GM21528 (cell line): Measurements from ENCODE around the gene GRID1.

Experiments
- ATAC-seq: cut with Tn5 transposase; IDR thresholded peaks from one replicate; pipeline ENCODE4 v1.9.1; 2021; ENCODE audit warnings: mild to moderate bottlenecking, moderate library complexity; ENCODE audit not compliant: unreplicated experiment, low FRiP score

GRID1 gene

GRCh38 chr10:86371116-86371515 lies 4.5 kb upstream of the GRID1 start:
- ATAC-seq, result no peak

GRCh38 chr10:86370006-86370585 lies 3.5 kb upstream of the GRID1 start:
- ATAC-seq, result no peak

- ATAC-seq, result no peak
Measured at GRCh38 chr10:86368987-86369386, 2.4 kb upstream of the GRID1 start.

GRCh38 chr10:86368046-86368445 lies 1.5 kb upstream of the GRID1 start:
- ATAC-seq, result no peak

GRCh38 chr10:86367152-86367951 lies 757 bp upstream of the GRID1 start:
- no peak for ATAC-seq

- no peak for ATAC-seq
Measured at GRCh38 chr10:86366902-86367151, 232 bp upstream of the GRID1 start.

- no peak for ATAC-seq
Measured at GRCh38 chr10:86365346-86366032, 1.1 kb downstream of the GRID1 start.

- ATAC-seq, result no peak
Measured at GRCh38 chr10:86364491-86365345, 1.9 kb downstream of the GRID1 start.

- no peak for ATAC-seq
Measured at GRCh38 chr10:86363833-86364490, 2.6 kb downstream of the GRID1 start.

- ATAC-seq, result no peak
Measured at GRCh38 chr10:86363184-86363832, 3.3 kb downstream of the GRID1 start.

- no peak for ATAC-seq
Measured at GRCh38 chr10:86362586-86363183, 3.9 kb downstream of the GRID1 start.

GRCh38 chr10:86362129-86362527 lies 4.5 kb downstream of the GRID1 start:
- ATAC-seq, result no peak

- ATAC-seq, result no peak
Measured at GRCh38 chr10:86361156-86362128, 5.2 kb downstream of the GRID1 start.

GRCh38 chr10:86360657-86361056 lies 5.9 kb downstream of the GRID1 start:
- ATAC-seq, result no peak

- ATAC-seq, result no peak
Measured at GRCh38 chr10:86359954-86360353, 6.6 kb downstream of the GRID1 start.

- ATAC-seq, result no peak
Measured at GRCh38 chr10:86359111-86359510, 7.5 kb downstream of the GRID1 start.

GRCh38 chr10:86357676-86358075 lies 8.9 kb downstream of the GRID1 start:
- ATAC-seq, result no peak

- no peak for ATAC-seq
Measured at GRCh38 chr10:86357041-86357440, 9.6 kb downstream of the GRID1 start.
